SH-SY5Y (cell line): ENCODE results near the gene JHY.

ENCODE experiments used
- GATA2 ChIP-seq: IDR thresholded peaks from 2 replicates; pipeline ENCODE4 v1.6.1; 2011; ENCODE audit warnings: mild to moderate bottlenecking, low read depth, low read length
- GATA3 ChIP-seq: IDR thresholded peaks from 2 replicates; pipeline ENCODE4 v1.6.1; 2011; ENCODE audit warnings: low read depth, mild to moderate bottlenecking, low read length, moderate library complexity

DNA sequence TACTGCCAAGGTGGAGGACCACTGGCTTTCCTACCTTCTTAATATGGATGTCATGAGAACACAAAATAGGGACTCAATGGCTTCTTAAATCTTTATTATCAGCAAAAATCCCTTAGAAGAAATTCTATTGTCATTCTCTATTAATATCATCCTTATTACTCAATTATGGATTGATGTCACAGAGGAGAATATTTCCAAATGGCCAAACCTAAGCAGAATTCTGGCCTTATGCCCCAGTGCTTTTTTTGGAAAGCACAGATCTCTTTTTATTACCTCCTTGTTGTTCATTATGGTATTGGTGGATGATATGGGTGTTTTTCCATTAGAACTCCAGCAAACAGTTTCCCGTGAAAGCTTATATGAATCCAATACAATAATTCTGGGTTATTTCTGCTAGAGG, 34.4 kb upstream of the JHY start:
- TF ChIP-seq GATA3: no peak
- no peak for TF ChIP-seq GATA2
